ENCODE measurements around the gene KLC1.

The KLC1 gene

GRCh38 chr14:103723748-103724081 is 94.7 kb downstream of the KLC1 start:
- DNase-seq, result no peak

GRCh38 chr14:103724116-103724515 is 95.1 kb downstream of the KLC1 start:
- DNase-seq, result no peak

- DNase-seq, result no peak
Observed at GRCh38 chr14:103725001-103725682, 96.1 kb downstream of the KLC1 start.

GRCh38 chr14:103725739-103726395 is 96.9 kb downstream of the KLC1 start:
- no peak for DNase-seq

- no peak for DNase-seq
Observed at GRCh38 chr14:103726474-103726873, 97.5 kb downstream of the KLC1 start.

- no peak for DNase-seq
Observed at GRCh38 chr14:103727313-103727980, 98.4 kb downstream of the KLC1 start.

GRCh38 chr14:103728141-103728540 is 99.1 kb downstream of the KLC1 start:
- no peak for DNase-seq

GRCh38 chr14:103728721-103729120 is 99.7 kb downstream of the KLC1 start:
- no peak for DNase-seq

GRCh38 chr14:103729496-103730448 is 100.8 kb downstream of the KLC1 start:
- DNase-seq, result no peak

- no peak for DNase-seq
Observed at GRCh38 chr14:103730490-103731035, 101.6 kb downstream of the KLC1 start.

- DNase-seq, result no peak
Observed at GRCh38 chr14:103731481-103731880, 102.5 kb downstream of the KLC1 start.

- DNase-seq, result no peak
Observed at GRCh38 chr14:103731916-103732867, 103.2 kb downstream of the KLC1 start.

- DNase-seq, result no peak
Observed at GRCh38 chr14:103732868-103733620, 104.0 kb downstream of the KLC1 start.

GRCh38 chr14:103733651-103734050 is 104.6 kb downstream of the KLC1 start:
- DNase-seq, result no peak

- no peak for DNase-seq
Observed at GRCh38 chr14:103734081-103734888, 105.3 kb downstream of the KLC1 start.

GRCh38 chr14:103735022-103735421 is 106.0 kb downstream of the KLC1 start:
- DNase-seq, result no peak

- DNase-seq, result no peak
Observed at GRCh38 chr14:103735439-103735814, 106.4 kb downstream of the KLC1 start.

- no peak for DNase-seq
Observed at GRCh38 chr14:103735815-103736545, 107.0 kb downstream of the KLC1 start.
